Measurements from ENCODE around the gene TMEM176B.
A peak's percentile ranks its signal among the peaks of the same experiment; 100 is the strongest.
"Not testable (repeated sequence)": the region's sequence is repeated elsewhere in the genome, so short reads cannot be mapped to it uniquely, and the experiment has no call there.

The TMEM176B gene

DNA sequence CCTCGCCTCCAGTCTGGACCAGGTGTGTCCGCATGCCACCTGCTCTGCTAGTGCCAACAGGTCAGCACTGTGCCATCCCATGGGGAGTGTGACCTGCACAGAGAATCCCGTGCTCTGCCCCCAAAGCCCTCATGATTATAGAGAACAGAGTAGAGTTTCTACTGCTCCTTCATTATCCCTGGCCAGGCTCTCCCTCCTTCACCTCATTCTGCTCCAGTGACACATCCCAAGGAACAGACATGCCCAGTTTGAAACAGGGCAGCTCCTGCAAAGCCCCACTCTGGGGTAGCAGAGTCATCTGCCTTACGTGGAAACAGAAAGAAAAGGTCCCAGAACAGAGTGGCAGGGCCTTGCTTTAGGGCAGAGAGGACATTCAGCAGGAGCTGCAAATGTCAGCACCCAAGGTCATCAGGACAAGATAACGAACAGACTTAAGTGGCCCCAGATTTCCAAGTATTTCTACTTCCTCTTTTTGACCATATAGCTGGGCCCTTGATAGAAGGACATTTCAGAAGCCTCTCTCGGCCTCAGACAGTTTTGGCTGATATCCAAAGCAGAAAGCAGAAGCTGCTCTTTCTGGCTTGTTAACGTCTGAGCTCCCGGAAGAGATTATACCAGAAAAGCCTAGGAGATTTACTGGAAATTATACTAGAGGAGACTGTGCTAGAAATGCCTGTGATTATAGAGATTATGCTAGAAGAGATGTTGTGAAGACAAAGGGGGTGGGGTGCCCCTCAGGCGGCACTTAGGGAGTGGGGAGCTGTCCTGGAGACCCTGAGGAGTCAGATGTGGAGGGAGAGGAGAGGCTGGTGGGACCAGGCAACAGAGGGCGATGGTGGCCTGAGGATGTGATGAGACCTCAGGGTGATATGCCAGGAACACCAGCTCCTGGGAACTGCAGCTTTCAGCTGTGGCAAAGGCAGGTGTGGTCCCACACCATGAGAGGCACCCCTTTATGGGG is 12.6 kb downstream of the TMEM176B start:
- Histone ChIP-seq H3K4me3 (ENCODE audit: low read depth in 1 of 2, low read length in 2 of 2) (no peak overlapping the region), H3K9me3 (ENCODE audit: low read length) (no peaks in the 10 kb centered on the region), H3K36me3 (ENCODE audit: insufficient read depth, low read length) (no peaks in the 10 kb centered on the region), H3K27ac (ENCODE audit: low read depth, low read length) (peak overlapping the region; percentile 50), H3K27me3 (ENCODE audit: control insufficient read depth in 1 of 2, insufficient read depth in 2 of 2, low read length in 2 of 2) (no peaks in the 10 kb centered on the region), H3K4me1 (ENCODE audit: insufficient read depth, low read length) (peaks cover 31% of the 10 kb centered on the region), H3K9ac (ENCODE audit: low read length) (peak overlapping the region; percentile 7)

- Histone ChIP-seq H3K9ac (ENCODE audit: low read length) (no peak overlapping the region), H3K4me1 (ENCODE audit: insufficient read depth, low read length) (peaks cover 49% of the 10 kb centered on the region)
Measured at GRCh38 chr7:150784954-150785353, 15.2 kb downstream of the TMEM176B start.

GRCh38 chr7:150784120-150784736 is 15.9 kb downstream of the TMEM176B start:
- H3K9me3 ChIP-seq (ENCODE audit: low read length) = no peaks in the 10 kb centered on the region
- H3K4me1 ChIP-seq (ENCODE audit: insufficient read depth, low read length) = peaks cover 49% of the 10 kb centered on the region
- no peaks in the 10 kb centered on the region for H3K36me3 ChIP-seq (ENCODE audit: insufficient read depth, low read length)
- H3K9ac ChIP-seq (ENCODE audit: low read length) = no peak overlapping the region
- no peak overlapping the region for H3K4me3 ChIP-seq (ENCODE audit: low read depth in 1 of 2, low read length in 2 of 2)
- H3K27me3 ChIP-seq (ENCODE audit: control insufficient read depth in 1 of 2, insufficient read depth in 2 of 2, low read length in 2 of 2) = no peaks in the 10 kb centered on the region
- H3K27ac ChIP-seq (ENCODE audit: low read depth, low read length) = peak overlapping the region; percentile 57

More at GRCh38 chr7:150784954-150785353, 15.2 kb downstream of the TMEM176B start:
- Histone ChIP-seq H3K36me3 (ENCODE audit: insufficient read depth, low read length) (no peaks in the 10 kb centered on the region), H3K27me3 (ENCODE audit: control insufficient read depth in 1 of 2, insufficient read depth in 2 of 2, low read length in 2 of 2) (no peaks in the 10 kb centered on the region), H3K4me3 (ENCODE audit: low read depth in 1 of 2, low read length in 2 of 2) (no peak overlapping the region), H3K27ac (ENCODE audit: low read depth, low read length) (no peak overlapping the region), H3K9me3 (ENCODE audit: low read length) (no peaks in the 10 kb centered on the region)

GRCh38 chr7:150781961-150782360 is 18.2 kb downstream of the TMEM176B start:
- Histone ChIP-seq H3K27me3 (ENCODE audit: control insufficient read depth in 1 of 2, insufficient read depth in 2 of 2, low read length in 2 of 2) (no peaks in the 10 kb centered on the region), H3K4me1 (ENCODE audit: insufficient read depth, low read length) (peaks cover 33% of the 10 kb centered on the region), H3K4me3 (ENCODE audit: low read depth in 1 of 2, low read length in 2 of 2) (no peak overlapping the region), H3K36me3 (ENCODE audit: insufficient read depth, low read length) (no peaks in the 10 kb centered on the region), H3K9me3 (ENCODE audit: low read length) (no peaks in the 10 kb centered on the region), H3K27ac (ENCODE audit: low read depth, low read length) (no peak overlapping the region), H3K9ac (ENCODE audit: low read length) (no peak overlapping the region)

- Histone ChIP-seq H3K36me3 (ENCODE audit: insufficient read depth, low read length) (no peaks in the 10 kb centered on the region), H3K4me1 (ENCODE audit: insufficient read depth, low read length) (peaks cover 33% of the 10 kb centered on the region), H3K9ac (ENCODE audit: low read length) (no peak overlapping the region), H3K4me3 (ENCODE audit: low read depth in 1 of 2, low read length in 2 of 2) (no peak overlapping the region), H3K27me3 (ENCODE audit: control insufficient read depth in 1 of 2, insufficient read depth in 2 of 2, low read length in 2 of 2) (no peaks in the 10 kb centered on the region), H3K9me3 (ENCODE audit: low read length) (no peaks in the 10 kb centered on the region), H3K27ac (ENCODE audit: low read depth, low read length) (no peak overlapping the region)
Measured at GRCh38 chr7:150781103-150781502, 19.1 kb downstream of the TMEM176B start.

DNA sequence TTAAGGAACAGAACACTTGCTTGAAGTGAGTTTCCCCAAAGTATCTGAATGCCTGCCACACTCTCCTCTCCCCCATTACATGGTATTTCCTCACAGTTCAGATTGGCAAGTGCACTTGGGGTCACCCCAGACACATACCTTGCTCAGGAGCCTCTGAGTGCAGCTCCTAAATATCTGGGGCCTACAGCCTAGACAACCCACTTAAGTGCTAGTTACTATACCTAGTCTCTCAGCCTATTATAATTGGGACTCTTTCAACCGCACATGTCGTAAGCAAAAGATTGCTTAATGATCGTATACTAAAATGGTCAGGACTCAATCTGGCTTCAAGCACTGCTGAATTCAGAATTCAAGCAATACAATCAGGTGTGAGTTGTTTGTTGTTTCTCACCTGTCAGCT is 19.9 kb downstream of the TMEM176B start:
- Histone ChIP-seq H3K9me3 (ENCODE audit: low read length) (no peaks in the 10 kb centered on the region), H3K4me1 (ENCODE audit: insufficient read depth, low read length) (peaks cover 33% of the 10 kb centered on the region), H3K9ac (ENCODE audit: low read length) (no peak overlapping the region), H3K27me3 (ENCODE audit: control insufficient read depth in 1 of 2, insufficient read depth in 2 of 2, low read length in 2 of 2) (no peaks in the 10 kb centered on the region), H3K4me3 (ENCODE audit: low read depth in 1 of 2, low read length in 2 of 2) (no peak overlapping the region), H3K27ac (ENCODE audit: low read depth, low read length) (no peak overlapping the region), H3K36me3 (ENCODE audit: insufficient read depth, low read length) (no peaks in the 10 kb centered on the region)

GRCh38 chr7:150778738-150779301 is 21.3 kb downstream of the TMEM176B start:
- H3K27me3 ChIP-seq (ENCODE audit: control insufficient read depth in 1 of 2, insufficient read depth in 2 of 2, low read length in 2 of 2) = no peaks in the 10 kb centered on the region
- H3K36me3 ChIP-seq (ENCODE audit: insufficient read depth, low read length) = no peaks in the 10 kb centered on the region
- no peak overlapping the region for H3K27ac ChIP-seq (ENCODE audit: low read depth, low read length)
- no peak overlapping the region for H3K4me3 ChIP-seq (ENCODE audit: low read depth in 1 of 2, low read length in 2 of 2)
- H3K9ac ChIP-seq (ENCODE audit: low read length) = no peak overlapping the region
- no peaks in the 10 kb centered on the region for H3K9me3 ChIP-seq (ENCODE audit: low read length)
- H3K4me1 ChIP-seq (ENCODE audit: insufficient read depth, low read length) = peaks cover 24% of the 10 kb centered on the region

DNA sequence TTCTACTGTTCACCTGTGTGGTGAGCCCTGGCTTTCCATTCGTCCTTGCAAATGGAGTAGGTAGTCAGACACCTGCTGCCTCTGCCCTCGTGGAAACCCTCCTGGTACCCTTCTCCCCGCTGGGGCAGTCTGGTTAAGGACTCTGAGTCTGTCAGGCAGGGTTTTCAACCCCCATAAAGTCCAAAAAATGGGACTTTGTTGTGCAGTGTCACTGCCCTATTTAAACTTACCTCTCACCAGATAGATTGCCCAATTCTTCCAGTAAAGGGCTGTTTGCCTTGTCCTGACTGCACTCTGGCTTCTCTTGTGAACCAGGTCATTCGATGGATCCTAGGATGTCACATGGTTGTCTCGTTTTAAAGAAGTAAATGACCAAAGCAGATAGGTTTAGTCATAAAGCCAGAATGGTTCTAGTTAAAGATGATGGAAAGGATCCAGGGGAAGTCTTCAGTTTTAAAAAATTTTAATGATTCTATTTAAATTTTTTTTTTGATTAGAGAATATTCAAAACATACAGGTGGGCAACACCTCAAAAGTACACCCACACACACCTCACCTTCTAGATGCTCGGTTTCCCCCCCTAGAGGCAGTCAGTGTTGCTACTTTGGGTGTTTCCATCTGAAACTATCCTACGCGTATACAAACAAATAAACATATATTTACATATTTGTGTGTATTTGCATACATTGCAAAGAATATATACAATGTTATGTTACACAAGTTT is 22.0 kb downstream of the TMEM176B start:
- Histone ChIP-seq H3K36me3 (ENCODE audit: insufficient read depth, low read length) (no peaks in the 10 kb centered on the region), H3K4me1 (ENCODE audit: insufficient read depth, low read length) (peaks cover 24% of the 10 kb centered on the region), H3K27me3 (ENCODE audit: control insufficient read depth in 1 of 2, insufficient read depth in 2 of 2, low read length in 2 of 2) (no peaks in the 10 kb centered on the region), H3K9ac (ENCODE audit: low read length) (no peak overlapping the region), H3K9me3 (ENCODE audit: low read length) (no peaks in the 10 kb centered on the region), H3K4me3 (ENCODE audit: low read depth in 1 of 2, low read length in 2 of 2) (no peak overlapping the region), H3K27ac (ENCODE audit: low read depth, low read length) (no peak overlapping the region)

GRCh38 chr7:150774131-150774530 is 26.0 kb downstream of the TMEM176B start:
- not testable (repeated sequence) for H3K9ac ChIP-seq (ENCODE audit: low read length); H3K27me3 ChIP-seq (ENCODE audit: control insufficient read depth in 1 of 2, insufficient read depth in 2 of 2, low read length in 2 of 2)

DNA sequence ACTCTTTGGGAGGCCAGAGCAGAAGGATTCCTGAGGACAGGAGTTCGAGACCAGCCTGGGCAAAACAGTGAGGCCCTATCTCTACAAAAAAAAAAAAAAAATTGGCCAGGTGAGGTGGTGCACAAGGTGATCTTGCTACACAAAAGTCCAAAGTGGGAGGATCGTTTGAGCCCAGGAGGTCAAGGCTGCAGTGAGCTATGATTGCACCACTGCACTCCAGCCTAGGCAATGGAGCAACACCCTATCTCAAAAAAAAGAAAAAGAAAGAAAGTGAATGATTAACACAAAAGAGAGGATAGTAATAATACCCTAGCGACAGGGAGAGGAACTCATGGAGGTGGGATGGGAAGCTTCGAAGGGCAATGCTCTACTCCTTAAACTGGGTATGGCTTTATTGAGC is 30.4 kb downstream of the TMEM176B start:
- Histone ChIP-seq H3K27ac (ENCODE audit: low read depth, low read length) (no peak overlapping the region), H3K4me3 (ENCODE audit: low read depth in 1 of 2, low read length in 2 of 2) (no peak overlapping the region), H3K36me3 (ENCODE audit: insufficient read depth, low read length) (no peaks in the 10 kb centered on the region), H3K9ac (ENCODE audit: low read length) (no peak overlapping the region), H3K4me1 (ENCODE audit: insufficient read depth, low read length) (no peaks in the 10 kb centered on the region), H3K27me3 (ENCODE audit: control insufficient read depth in 1 of 2, insufficient read depth in 2 of 2, low read length in 2 of 2) (no peaks in the 10 kb centered on the region), H3K9me3 (ENCODE audit: low read length) (no peaks in the 10 kb centered on the region)

More at GRCh38 chr7:150774131-150774530, 26.0 kb downstream of the TMEM176B start:
- H3K9me3 ChIP-seq (ENCODE audit: low read length); H3K4me3 ChIP-seq (ENCODE audit: low read depth in 1 of 2, low read length in 2 of 2); H3K36me3 ChIP-seq (ENCODE audit: insufficient read depth, low read length); H3K4me1 ChIP-seq (ENCODE audit: insufficient read depth, low read length); H3K27ac ChIP-seq (ENCODE audit: low read depth, low read length): not testable (repeated sequence)

- no peak overlapping the region for H3K9ac ChIP-seq (ENCODE audit: low read length)
- no peaks in the 10 kb centered on the region for H3K4me1 ChIP-seq (ENCODE audit: insufficient read depth, low read length)
- no peak overlapping the region for H3K27ac ChIP-seq (ENCODE audit: low read depth, low read length)
- no peaks in the 10 kb centered on the region for H3K36me3 ChIP-seq (ENCODE audit: insufficient read depth, low read length)
- no peak overlapping the region for H3K4me3 ChIP-seq (ENCODE audit: low read depth in 1 of 2, low read length in 2 of 2)
- no peaks in the 10 kb centered on the region for H3K27me3 ChIP-seq (ENCODE audit: control insufficient read depth in 1 of 2, insufficient read depth in 2 of 2, low read length in 2 of 2)
- no peaks in the 10 kb centered on the region for H3K9me3 ChIP-seq (ENCODE audit: low read length)
Measured at GRCh38 chr7:150766334-150766709, 33.8 kb downstream of the TMEM176B start.

All from muscle layer of colon (tissue), 2 donors.